NCI-H2107 treated with DMSO at 0.1 percent for 48 hours (cell line): ENCODE results near the gene CACNA2D1.

Source experiments
- DNase-seq: peaks from one replicate; lab custom pipeline; 2025; ENCODE audit not compliant: unreplicated experiment; lab: John Stamatoyannopoulos, UW

Gene CACNA2D1

DNA sequence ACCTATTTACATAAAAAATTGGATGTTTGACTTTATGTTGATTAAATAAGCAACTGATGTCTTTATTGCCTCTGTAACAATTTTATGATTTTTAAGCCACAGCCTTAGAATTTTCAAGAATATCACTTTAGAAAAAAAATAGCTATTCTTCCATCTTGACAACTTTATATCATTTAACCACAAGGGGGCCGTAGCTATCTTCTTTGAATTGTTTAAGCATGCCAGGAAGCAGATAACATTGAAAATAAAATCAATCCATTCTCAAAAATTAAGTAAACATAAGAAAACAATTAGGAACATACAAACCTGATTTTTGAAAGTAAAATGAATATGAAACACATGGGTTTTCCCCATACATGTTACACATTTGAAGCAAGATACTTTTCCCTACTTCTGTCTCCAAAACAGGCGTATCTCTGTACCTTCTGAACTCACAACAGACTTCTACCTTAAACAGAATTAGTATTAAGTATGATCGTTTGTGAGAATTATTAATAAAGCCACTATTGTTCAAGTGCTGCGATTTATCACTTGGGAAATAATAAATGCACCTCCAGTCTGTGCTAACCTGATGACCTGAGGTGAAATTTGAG is 209.0 kb downstream of the CACNA2D1 start:
- DNase-seq: peak; percentile 69

DNA sequence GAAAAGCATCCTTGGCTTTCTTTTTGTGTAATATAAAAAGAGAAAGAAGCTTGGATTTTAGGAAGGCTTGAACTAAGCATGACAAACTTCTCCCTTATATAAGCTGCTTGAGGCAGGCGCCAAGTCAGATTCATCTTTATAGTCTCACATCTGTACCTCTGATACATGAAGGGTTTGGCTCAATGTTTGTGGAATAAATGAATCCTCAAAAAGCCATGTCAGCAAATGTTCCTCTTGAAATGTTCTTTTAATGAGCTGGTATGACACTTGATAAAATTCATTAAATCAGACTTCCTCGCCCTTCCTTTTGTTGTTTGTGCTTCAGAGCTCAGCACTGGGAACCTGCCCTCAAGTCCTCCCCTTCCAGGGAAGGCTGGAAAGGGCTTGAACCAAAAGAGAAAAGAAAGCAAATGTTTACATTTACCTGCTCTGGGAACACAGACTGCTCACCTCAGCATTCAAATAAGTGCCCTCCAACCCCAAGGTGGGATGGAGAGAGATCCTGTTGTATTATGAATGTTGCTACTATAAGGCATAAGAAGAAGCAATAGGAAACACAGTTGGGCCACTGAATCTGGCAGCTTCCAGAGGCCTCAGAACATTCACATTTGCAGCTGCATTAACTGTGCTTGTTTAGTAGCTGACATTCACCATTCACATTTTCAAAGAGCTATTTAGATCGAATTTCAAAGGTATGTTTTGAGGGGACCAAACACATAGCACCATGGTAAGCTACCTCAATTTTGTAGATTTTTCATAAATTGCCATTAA is 212.6 kb downstream of the CACNA2D1 start:
- peak; percentile 39 for DNase-seq

DNA sequence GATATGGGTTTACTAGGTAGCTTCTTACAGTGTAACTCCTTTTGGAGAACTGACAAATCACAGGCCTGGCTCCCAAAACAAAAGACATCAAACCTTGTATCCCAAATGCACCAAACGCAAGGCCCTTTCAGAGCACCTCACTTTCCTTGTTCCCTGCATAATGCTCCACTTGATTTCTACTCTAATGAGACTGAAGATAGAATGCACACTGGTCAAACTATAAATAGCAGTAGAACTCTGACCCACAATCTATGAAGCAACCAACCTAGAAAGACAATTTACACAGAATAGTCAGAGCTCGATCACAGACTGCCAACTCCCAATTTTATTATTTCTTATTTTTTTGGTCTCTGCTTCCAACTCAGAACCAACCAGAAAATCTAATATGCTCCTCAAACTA is 214.4 kb downstream of the CACNA2D1 start:
- DNase-seq: no peak

DNA sequence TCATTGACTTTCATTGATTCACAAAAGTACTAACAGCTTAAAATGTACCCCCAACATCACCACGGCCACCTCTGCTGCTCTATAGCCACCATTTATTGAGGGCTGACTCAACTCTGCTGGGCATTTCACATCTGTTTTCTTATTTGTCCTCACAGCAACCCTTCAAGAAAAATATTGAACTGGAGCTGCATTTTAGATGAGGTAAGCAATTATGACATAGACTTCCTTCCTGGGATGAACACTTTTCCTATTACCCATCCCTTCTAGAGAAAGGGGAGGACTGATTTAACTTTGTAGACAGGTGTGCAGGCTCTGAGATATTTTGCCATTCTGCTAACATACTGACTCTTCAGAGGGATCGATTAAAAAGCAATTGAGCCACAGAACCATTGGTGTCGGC is 217.4 kb downstream of the CACNA2D1 start:
- no peak for DNase-seq

DNA sequence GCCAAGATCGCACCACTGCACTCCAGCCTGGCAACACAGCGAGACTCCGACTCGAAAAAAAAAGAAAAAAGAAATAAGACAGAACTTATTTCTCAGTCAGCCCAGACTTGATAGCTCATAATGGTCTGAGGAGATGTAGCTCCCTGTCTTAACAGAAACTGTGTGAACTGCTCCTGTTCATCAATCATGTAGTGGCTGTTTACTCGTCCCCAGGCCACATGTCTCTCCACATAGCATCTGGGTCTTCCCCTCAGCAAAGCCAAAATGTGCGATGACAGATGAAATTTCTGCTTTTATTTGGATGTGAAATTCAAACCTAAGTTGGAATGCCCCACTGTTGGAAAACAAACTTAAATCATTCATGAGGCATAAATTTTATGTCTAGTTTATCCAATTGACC is 219.0 kb downstream of the CACNA2D1 start:
- DNase-seq: no peak

DNA sequence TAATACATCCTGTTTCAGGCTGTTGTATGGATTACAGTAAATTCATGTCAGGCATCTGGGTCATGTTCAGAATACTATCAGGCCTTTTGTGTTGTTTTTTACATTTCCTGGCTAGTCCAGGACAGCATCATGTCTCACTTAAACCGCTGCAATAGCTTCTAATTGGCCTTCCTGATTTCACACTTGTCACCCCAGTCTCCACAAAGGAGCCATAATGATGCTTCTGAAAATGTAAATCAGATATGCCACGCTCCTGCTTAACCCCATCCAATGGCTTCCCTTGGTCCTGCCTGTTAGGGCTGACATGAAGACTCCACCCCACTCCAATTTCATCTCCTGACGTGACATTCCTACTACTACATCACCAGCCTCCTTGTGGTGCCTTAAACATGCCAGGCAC is 220.0 kb downstream of the CACNA2D1 start:
- no peak for DNase-seq

DNA sequence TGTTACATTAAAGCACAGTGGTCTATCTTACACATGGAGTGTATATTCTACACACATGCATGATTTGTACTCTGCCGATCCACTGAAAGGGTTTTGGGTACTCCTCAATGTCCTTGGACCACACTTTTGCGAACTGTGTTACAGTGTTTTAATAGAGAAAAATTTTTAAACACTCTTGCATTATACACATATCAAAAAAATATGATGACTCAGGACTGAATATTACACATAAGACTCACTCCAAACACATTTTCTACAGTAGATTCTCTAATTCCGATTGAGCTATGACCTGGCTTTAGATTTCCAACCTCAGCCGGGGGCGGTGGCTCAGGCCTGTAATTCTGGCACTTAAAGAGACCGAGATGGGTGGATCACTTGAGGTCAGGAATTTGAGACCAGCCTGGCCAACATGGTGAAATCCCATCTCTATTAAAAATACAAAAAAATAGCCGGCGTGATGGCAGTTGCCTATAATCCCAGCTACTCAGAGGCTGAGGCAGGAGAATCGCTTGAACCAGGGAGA is 222.4 kb downstream of the CACNA2D1 start:
- DNase-seq: no peak

DNA sequence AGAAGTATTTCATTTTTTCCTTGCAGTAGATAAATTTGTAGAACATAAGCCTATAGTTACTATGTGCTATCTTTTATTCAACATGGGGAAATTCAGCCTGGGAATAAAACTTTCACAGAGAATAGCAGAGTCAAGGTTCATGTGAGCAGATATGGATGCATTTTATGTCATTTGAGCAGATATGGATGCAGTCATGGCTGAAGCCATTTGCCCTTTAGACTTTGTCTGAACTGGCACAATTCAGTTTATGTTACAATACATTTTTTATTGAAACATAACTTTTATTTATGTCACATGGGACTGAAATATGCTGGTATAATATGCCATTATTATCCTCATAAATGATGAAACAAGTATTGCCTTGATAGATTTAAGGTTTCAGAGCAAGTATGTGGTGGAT is 231.1 kb downstream of the CACNA2D1 start:
- no peak for DNase-seq

DNA sequence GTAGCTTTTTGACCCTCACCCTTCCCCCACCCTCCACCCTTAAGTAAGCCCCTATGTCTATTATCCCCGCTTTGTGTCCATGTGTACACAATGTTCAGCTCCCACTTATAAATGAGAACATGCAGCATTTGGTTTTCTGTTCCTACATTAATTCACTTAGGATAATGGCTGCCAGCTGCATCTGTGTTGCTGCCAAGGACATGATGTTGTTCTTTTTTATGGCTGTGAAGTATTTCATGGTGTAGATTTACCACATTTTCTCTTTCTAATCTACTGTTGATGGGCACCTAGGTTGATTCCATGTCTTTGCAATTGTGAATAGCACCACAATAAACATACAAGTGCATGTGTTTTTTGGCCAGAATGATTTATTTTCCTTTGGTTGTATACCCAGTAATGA is 232.2 kb downstream of the CACNA2D1 start:
- no peak for DNase-seq

DNA sequence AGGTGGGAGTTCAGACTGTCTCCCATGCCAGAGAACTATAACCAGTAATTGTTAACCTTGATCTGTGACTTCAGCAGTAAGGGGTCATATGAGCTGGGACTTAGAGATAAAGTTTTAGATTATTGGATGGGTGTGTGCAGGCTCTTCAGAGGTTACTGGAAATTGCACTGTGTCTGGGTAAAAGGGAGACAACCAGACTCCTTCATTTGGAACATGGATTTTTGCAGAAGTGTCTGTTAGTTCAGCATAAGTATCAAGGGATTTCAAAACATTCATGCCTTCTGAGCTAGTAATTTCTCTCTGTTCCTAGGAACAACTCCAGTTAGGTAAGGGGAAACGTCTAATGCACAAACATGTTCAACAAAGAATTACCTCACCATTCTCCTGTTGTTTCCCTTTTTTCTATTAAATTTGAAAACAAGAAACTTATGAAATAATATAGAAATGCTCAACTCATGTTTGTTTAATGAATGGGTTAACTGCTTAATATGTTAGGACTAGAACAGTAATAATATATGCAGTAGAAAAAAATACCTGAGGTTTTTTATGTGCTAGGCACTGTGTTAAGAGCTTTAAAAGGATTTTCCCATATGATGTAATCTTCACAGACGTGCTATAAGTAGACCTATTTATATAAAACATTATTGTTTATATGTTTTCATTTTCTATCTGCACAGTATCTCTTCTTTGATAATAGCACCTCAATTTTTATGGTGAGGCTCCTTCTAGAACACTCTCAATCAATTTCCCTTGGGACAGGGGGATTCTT is 233.0 kb downstream of the CACNA2D1 start:
- no peak for DNase-seq

DNA sequence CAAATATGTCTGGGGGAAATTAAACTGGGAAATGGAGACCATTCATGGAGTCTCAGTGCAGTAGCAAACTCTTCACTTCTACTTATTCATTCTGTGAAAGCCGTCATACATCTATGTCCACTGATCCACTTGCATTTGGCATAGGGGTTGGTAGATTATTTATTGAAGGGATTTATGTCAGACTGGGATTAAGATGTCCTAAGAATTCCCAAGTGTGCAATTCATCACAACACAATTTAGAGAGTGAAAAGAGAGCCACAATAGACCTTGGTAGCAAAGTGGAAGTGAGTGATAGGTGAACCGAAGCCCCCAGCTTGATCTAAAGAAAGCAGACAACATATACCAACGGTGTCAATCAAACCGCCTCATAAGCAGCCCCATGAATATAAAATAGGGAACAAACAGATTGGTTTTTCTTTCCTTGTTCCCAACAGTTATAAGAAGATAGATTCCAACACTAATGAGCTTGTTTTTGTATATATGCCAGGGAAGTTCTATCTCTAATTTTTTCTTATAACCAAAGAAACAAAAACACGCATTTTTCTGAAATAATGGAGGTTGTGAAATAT is 234.3 kb downstream of the CACNA2D1 start:
- DNase-seq: no peak

DNA sequence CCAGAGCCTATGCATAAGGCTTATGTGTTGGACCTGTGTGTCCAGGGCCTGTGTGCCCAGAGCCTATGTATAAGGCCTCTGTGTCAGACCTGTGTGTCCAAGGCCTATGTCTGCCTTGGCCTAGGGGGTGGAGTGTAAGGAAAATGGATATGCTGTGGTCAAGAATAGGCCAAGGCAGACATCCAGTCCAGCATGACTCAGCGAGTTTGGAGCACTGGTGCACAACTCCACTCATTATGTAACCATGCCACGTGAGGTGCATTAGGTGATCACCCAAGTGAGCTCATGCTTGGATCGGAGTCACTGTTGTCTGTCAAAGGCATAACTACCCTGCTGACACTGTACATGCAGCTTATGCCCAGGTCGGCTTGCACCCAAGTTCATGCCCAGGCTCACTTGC is 238.9 kb downstream of the CACNA2D1 start:
- no peak for DNase-seq

DNA sequence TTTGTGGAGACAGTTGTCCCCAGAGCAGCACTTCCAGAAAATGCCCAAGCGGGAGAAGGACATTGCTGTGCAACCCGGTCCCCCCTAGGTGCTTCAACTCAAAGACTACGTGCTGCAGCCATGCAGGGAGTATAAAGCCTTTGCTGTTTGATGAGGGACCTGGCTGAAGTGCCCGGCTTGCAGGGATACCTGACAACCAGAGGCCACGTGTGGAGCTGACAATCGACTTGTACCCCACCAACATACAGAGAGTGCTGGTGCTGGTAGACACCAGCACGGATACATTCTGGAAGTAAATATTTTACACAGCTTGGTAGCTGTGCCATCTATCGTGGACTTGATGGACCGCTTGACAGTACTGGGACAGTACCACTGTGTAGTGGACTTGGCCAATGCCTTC is 240.6 kb downstream of the CACNA2D1 start:
- no peak for DNase-seq

DNA sequence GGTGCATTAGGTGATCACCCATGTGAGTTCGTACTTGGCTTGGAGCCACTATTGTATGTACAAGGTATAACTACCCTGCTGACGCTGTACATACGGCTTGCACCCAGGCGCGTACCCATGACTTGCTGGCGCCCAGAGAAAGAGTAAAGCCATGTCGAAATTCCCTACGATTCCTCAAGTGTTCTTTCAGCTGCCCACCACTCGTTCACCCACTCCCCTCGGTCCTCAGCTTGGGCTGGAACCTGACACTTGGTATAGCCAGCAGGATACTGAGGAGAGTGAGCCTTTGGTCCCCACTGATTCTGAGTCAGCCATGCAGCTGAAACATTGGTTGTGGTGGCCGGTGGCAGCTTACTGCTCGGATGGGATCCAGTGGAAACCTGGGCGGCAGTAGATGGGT is 241.5 kb downstream of the CACNA2D1 start:
- no peak for DNase-seq

DNA sequence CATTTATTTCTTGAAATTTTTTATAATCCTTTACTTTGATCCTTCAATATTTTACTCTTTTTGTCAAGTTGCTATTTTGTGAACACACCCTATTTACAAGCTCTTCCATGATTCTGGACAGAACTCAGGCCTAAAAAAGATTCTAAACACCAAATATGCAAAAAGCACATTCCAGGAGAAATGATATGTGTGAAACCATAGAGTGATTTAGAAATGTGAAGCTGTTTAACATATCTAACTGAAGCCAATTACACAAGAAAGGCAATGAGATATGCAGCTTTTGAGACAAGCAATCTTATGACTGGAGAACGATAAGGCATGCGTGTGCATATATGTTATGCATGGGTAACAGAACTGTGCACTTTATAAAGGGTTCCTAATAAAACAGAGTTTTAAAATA is 243.0 kb downstream of the CACNA2D1 start:
- DNase-seq: no peak

DNA sequence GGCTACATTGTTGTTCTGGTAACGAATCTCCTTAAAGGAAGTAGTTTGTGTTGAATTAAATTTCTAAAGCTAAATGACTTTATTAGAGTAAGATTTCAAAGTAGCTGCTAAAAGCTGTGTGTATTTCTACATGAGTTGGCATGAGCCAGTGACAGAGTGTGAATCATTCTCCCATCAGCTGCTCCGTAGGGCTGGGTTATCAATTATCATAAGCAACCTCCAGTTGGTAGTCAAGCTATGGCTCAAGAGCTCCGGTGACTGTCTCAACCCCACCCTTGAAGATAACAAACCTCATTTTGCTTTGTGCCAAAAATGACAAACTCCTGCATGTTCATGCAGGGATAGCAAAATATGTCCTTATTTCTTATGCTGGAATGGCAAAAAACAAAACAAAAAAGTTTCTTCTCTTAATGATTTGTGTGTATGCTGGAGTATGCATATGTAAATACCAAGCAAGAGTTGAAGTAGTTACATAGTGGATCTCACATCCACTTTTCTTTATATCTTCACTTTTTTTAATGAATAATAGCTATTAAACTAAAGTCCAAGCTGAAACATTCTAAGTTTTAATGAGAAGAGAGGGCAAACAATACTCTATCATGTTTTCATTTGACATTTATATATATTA is 249.4 kb downstream of the CACNA2D1 start:
- DNase-seq: no peak

DNA sequence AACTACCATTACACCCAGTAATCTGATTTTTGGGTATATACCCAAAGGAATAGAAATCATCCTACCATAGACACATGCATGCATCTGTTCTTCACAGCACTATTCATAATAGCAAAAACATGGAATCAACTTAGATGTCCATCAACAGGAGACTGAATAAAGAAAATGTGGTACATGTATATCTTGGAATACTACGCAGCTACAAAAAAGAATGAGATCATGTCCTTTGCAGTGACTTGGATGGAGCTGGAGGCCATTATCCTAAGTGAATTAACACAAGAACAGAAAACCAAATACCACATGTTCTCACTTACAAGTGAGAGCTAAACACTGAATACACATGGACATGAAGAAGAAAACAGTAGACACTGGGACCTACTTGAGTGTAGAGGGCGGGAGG is 254.9 kb downstream of the CACNA2D1 start:
- no peak for DNase-seq

DNA sequence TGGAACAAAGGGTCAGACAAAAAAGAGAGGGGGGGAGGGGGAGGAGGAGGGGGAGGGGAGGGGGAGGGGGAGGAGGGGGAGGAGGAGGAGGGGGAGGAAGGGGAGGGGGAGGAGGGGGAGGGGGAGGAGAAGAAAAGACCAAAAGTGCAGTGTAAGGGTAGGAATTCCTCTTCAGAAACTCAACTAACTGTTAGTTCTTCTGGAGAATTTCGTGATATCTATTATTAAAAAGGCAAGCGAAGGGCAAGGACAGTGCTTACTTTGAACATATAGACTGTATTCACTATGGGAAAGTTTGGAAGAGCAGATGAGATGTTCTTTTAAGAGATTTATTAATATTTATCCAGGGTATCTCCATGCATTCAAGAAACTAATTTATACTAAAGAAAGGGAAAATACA is 258.1 kb downstream of the CACNA2D1 start:
- DNase-seq: no peak

DNA sequence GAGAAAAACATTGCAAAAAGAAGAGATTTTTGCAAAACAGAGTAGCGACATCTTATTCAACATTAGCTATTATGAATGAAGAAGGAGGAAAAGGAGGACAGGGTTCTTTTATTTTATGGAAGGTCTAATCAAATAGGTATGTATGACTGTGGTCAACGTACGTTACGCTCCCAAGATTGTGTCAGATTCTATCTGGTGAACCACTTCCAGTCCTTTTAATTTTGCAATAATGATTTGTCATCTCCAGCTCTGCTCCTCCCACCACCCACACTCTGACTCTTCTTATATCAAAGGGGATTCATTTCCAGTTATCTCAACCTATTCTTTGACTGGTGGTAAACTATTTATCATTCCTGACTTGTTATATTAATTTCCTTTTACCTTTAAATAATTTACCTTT is 259.9 kb downstream of the CACNA2D1 start:
- DNase-seq: no peak

DNA sequence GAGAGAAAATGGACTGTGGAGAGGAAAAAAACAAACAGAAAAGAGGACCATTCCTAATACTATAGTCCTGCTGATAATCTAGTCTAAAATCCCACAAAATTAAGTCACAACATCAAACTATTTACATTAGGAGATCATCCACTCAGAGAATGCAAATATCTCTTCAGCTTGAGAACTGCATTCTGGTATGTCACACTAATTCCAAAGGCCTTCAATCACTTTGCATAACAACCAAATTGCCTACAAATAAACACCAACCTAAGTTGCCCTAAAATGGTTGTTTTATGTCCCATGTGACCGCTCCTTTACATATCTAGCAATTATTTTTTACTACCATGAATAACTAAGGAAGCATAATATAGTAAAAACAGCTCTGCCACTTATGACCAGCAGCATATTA is 264.3 kb downstream of the CACNA2D1 start:
- no peak for DNase-seq

DNA sequence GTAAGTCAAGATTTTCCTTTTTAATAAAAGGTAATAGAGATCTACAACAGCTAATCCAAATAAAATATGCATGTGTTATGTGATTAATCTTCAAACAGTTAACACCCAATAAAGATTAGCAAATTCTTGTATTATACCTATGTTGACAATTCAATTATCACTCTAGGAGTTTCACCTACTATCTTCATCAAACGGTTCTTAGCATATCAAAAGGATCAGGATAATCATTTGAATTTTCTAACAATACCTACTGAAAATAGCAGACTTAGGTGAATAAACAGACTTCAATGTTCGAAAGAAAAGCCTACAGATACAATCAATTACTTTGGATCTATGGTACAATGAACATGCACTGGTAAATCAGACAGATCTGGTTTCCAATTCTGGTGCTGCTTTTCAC is 268.3 kb downstream of the CACNA2D1 start:
- DNase-seq: no peak
